HG03565 (cell line): ENCODE measurements around the gene MS4A4E.
A peak's percentile ranks its signal among the peaks of the same experiment; 100 is the strongest.
"Not testable (repeated sequence)": the region's sequence is repeated elsewhere in the genome, so short reads cannot be mapped to it uniquely, and the experiment has no call there.

Source experiments
- ATAC-seq: cut with Tn5 transposase; IDR thresholded peaks from one replicate; pipeline ENCODE4 v1.9.1; 2021; ENCODE audit warnings: mild to moderate bottlenecking, moderate library complexity; ENCODE audit not compliant: unreplicated experiment

MS4A4E gene

GRCh38 chr11:60221692-60222091, 21.2 kb downstream of the MS4A4E start:
- ATAC-seq = no peak

GRCh38 chr11:60221181-60221580, 21.8 kb downstream of the MS4A4E start:
- no peak for ATAC-seq

- ATAC-seq = no peak
Observed at GRCh38 chr11:60214386-60214785, 28.6 kb downstream of the MS4A4E start.

- ATAC-seq = no peak
Observed at GRCh38 chr11:60211206-60211605, 31.7 kb downstream of the MS4A4E start.

- ATAC-seq = no peak
Observed at GRCh38 chr11:60209977-60210376, 33.0 kb downstream of the MS4A4E start.

- ATAC-seq = no peak
Observed at GRCh38 chr11:60208951-60209350, 34.0 kb downstream of the MS4A4E start.

- no peak for ATAC-seq
Observed at GRCh38 chr11:60208146-60208895, 34.6 kb downstream of the MS4A4E start.

GRCh38 chr11:60206616-60207015, 36.3 kb downstream of the MS4A4E start:
- ATAC-seq = no peak

- ATAC-seq = peak; percentile 75
Observed at GRCh38 chr11:60204922-60205321, 38.0 kb downstream of the MS4A4E start.

GRCh38 chr11:60201334-60201733, 41.6 kb downstream of the MS4A4E start:
- not testable (repeated sequence) for ATAC-seq

- no peak for ATAC-seq
Observed at GRCh38 chr11:60197442-60197841, 45.5 kb downstream of the MS4A4E start.

- peak; percentile 60 for ATAC-seq
Observed at GRCh38 chr11:60195923-60196368, 47.0 kb downstream of the MS4A4E start.

GRCh38 chr11:60194511-60194910, 48.4 kb downstream of the MS4A4E start:
- no peak for ATAC-seq

- ATAC-seq = peak; percentile 89
Observed at GRCh38 chr11:60193687-60194433, 49.1 kb downstream of the MS4A4E start.

GRCh38 chr11:60192564-60192963, 50.4 kb downstream of the MS4A4E start:
- ATAC-seq = not testable (repeated sequence)

- not testable (repeated sequence) for ATAC-seq
Observed at GRCh38 chr11:60188481-60188880, 54.5 kb downstream of the MS4A4E start.

- not testable (repeated sequence) for ATAC-seq
Observed at GRCh38 chr11:60186128-60186527, 56.8 kb downstream of the MS4A4E start.

GRCh38 chr11:60185512-60185827, 57.5 kb downstream of the MS4A4E start:
- not testable (repeated sequence) for ATAC-seq

GRCh38 chr11:60184824-60185511, 58.0 kb downstream of the MS4A4E start:
- ATAC-seq = peak; percentile 45

GRCh38 chr11:60183591-60184205, 59.2 kb downstream of the MS4A4E start:
- no peak for ATAC-seq
